Measurements from ENCODE around the gene RIOX2.

DNA sequence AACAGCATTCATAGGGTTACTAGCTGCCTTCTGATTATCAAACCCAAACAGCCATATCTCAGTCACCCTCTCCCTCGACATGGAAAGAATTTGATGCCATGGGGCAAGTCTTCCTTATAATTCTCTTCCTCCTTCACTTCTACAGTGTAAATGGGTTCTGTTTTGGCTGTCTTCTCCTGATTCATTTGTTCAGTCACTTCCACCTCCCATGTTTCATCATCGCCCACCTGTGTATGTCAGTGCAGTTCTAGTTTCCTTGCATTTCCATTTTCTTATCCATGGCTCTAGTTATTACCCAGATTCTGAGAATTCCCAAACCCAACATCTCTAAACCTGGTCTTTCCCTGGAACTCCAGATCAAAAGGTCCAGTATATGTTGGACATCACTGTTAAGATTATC, 41.0 kb downstream of the RIOX2 start:
- TF ChIP-seq EZH2 (IDR thresholded peaks at IDR 0.05; ENCODE audit: borderline replicate concordance, low read length), result no peak
- TF ChIP-seq, protein P1, sequence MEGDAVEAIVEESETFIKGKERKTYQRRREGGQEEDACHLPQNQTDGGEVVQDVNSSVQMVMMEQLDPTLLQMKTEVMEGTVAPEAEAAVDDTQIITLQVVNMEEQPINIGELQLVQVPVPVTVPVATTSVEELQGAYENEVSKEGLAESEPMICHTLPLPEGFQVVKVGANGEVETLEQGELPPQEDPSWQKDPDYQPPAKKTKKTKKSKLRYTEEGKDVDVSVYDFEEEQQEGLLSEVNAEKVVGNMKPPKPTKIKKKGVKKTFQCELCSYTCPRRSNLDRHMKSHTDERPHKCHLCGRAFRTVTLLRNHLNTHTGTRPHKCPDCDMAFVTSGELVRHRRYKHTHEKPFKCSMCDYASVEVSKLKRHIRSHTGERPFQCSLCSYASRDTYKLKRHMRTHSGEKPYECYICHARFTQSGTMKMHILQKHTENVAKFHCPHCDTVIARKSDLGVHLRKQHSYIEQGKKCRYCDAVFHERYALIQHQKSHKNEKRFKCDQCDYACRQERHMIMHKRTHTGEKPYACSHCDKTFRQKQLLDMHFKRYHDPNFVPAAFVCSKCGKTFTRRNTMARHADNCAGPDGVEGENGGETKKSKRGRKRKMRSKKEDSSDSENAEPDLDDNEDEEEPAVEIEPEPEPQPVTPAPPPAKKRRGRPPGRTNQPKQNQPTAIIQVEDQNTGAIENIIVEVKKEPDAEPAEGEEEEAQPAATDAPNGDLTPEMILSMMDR (conservative IDR thresholded peaks at IDR 0.05 in 1 of 2, IDR thresholded peaks at IDR 0.05 in 1 of 2; ENCODE audit: extremely low read depth in 1 of 2, insufficient read depth in 1 of 2, low read depth in 1 of 2, low read length in 2 of 2), result no peak

Data from mammary epithelial cell (primary cell).